Pulmonary artery endothelial cell (primary cell): ENCODE measurements around the gene TPD52L1. TPM values are rescaled to one million over a fixed set of nuclear protein-coding genes. Genes with fewer than 3 reads are reported as not detected.

Experiments used
- DNase-seq: peaks from one replicate; pipeline ENCODE4 v3.0.0-alpha.2; 2011; ENCODE audit warnings: low read depth, low spot score
- total RNA-seq: library from RNA; depleted of rRNA; stranded (reverse); fragments of >200 nt; gene quantifications from 2 replicates; pipeline ENCODE4 v1.2.3, GENCODE V29; 2014

Gene TPD52L1
- total RNA-seq, 1 donor from 2014 or later, result 3.7 TPM

- no peak for DNase-seq
Measured at GRCh38 chr6:125208625-125209249, 55.2 kb downstream of the TPD52L1 start.

- DNase-seq, result no peak
Measured at GRCh38 chr6:125210667-125211066, 57.1 kb downstream of the TPD52L1 start.

GRCh38 chr6:125211352-125211751 is 57.8 kb downstream of the TPD52L1 start:
- no peak for DNase-seq

GRCh38 chr6:125212377-125212776 is 58.8 kb downstream of the TPD52L1 start:
- DNase-seq, result no peak

- no peak for DNase-seq
Measured at GRCh38 chr6:125213939-125214338, 60.4 kb downstream of the TPD52L1 start.

- DNase-seq, result no peak
Measured at GRCh38 chr6:125215252-125215819, 61.8 kb downstream of the TPD52L1 start.

GRCh38 chr6:125216015-125216414 is 62.4 kb downstream of the TPD52L1 start:
- no peak for DNase-seq

- DNase-seq, result no peak
Measured at GRCh38 chr6:125217369-125217768, 63.8 kb downstream of the TPD52L1 start.

GRCh38 chr6:125217992-125218391 is 64.4 kb downstream of the TPD52L1 start:
- DNase-seq, result no peak

- DNase-seq, result no peak
Measured at GRCh38 chr6:125219361-125219895, 65.9 kb downstream of the TPD52L1 start.

- DNase-seq, result no peak
Measured at GRCh38 chr6:125220712-125221111, 67.1 kb downstream of the TPD52L1 start.

- no peak for DNase-seq
Measured at GRCh38 chr6:125222531-125223455, 69.2 kb downstream of the TPD52L1 start.

GRCh38 chr6:125224231-125224861 is 70.8 kb downstream of the TPD52L1 start:
- DNase-seq, result no peak

- no peak for DNase-seq
Measured at GRCh38 chr6:125227244-125227643, 73.7 kb downstream of the TPD52L1 start.

GRCh38 chr6:125228981-125229479 is 75.5 kb downstream of the TPD52L1 start:
- no peak for DNase-seq

- no peak for DNase-seq
Measured at GRCh38 chr6:125230674-125231073, 77.1 kb downstream of the TPD52L1 start.

GRCh38 chr6:125231133-125231532 is 77.6 kb downstream of the TPD52L1 start:
- no peak for DNase-seq

- DNase-seq, result no peak
Measured at GRCh38 chr6:125231574-125232343, 78.2 kb downstream of the TPD52L1 start.

GRCh38 chr6:125232466-125232865 is 78.9 kb downstream of the TPD52L1 start:
- DNase-seq, result no peak

- DNase-seq, result no peak
Measured at GRCh38 chr6:125233202-125233601, 79.6 kb downstream of the TPD52L1 start.
